ENCODE results near the gene SLIT3.
"Not testable (repeated sequence)": the region's sequence is repeated elsewhere in the genome, so short reads cannot be mapped to it uniquely, and the experiment has no call there.

Gene SLIT3

GRCh38 chr5:168765551-168766425 lies 535.2 kb downstream of the SLIT3 start:
- DNase-seq (ENCODE audit: low read depth): no peak

GRCh38 chr5:168765086-168765550 lies 535.8 kb downstream of the SLIT3 start:
- no peak for DNase-seq (ENCODE audit: low read depth)

- no peak for DNase-seq (ENCODE audit: low read depth)
Observed at GRCh38 chr5:168756453-168757391, 544.2 kb downstream of the SLIT3 start.

- DNase-seq (ENCODE audit: low read depth): no peak
Observed at GRCh38 chr5:168755548-168756093, 545.3 kb downstream of the SLIT3 start.

GRCh38 chr5:168753691-168754254 lies 547.2 kb downstream of the SLIT3 start:
- no peak for DNase-seq (ENCODE audit: low read depth)

DNA sequence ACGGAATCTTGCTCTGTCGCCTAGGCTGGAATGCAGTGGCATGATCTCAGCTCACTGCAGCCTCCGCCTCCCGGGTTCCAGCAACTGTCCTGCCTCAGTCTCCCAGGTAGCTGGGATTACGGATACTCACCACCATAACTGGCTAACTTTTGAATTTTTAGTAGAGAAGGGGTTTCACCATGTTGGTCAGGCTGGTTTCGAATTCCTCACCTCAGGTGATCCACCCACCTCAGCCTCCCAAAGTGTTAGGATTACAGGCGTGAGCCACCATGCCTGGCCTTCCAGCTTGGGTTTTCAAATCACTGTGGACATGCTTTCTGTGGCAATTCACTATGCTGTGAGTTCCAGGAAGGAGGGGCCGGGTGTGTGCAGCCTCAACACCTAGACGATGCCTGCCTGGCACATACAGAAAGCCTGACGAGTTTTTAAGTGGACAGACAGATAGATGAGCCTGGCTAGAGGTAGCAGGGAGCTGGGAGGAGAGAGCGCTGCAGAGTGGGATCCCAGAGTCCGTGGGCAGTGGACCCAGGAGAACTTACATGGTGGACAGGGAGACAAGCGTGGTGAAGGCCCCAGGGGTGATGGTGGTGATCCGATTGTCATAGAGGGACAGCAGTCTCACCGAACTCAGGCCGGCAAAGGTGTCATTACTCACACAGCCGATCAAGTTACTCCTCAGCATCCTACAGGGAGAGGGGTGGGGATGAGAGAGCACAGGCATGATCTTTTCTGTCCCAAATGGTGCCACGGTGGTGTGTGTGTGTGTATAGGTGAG lies 548.3 kb downstream of the SLIT3 start:
- DNase-seq (ENCODE audit: low read depth): no peak

DNA sequence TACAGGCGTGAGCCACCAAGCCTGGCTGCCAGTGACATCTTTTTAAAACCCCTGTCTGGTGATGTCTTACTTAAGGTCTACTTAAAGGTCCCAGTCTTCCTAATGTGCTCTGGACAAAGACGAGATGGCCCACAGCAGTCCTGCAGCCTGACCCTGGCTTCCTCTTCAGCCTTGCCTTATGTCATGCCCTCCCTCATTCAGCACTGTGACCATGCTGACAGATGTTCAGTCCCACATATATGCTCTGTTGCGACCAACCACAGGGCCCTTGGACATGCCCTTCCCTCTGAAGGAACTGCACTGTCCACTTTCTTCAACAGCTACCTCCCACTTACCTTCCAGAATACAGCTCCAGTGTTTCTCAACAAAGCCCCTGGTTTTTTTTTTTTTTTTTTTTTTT lies 548.9 kb downstream of the SLIT3 start:
- no peak for DNase-seq (ENCODE audit: low read depth)

- DNase-seq (ENCODE audit: low read depth): no peak
Observed at GRCh38 chr5:168750926-168751325, 550.0 kb downstream of the SLIT3 start.

DNA sequence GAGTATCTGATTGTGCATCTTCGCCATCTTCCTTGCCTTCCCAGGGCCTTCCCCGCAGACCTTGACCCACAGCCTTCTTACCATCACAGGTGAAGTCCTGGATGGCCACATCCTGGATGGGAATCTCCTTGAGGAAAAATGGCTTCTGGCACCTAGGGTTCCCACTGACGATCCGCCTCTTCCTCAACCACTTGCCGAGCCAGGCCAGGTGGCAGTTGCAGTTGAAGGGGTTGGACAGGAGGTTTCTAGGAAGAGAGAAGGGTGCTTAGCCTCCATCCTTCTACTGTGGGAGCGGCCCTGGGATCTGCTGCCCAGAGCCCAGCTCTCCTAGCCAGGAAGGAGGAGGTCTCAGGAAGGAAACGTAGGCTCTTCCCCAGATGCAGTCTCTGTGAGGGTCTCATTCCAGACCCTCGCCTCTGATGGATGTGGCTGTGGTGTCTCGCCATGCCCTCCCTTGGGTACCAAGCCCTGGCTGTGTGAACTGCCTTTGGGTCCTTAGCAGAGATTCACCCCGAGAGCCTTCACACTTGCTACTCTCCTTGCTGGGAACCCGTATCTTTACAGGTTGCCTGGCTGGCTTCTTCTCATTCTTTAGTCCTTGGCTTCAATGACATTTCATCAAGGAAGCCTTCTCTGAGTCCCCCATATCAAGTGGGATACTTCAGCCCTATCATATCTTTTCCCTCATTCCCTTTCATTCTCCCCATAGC lies 551.4 kb downstream of the SLIT3 start:
- no peak for DNase-seq (ENCODE audit: low read depth)

- no peak for DNase-seq (ENCODE audit: low read depth)
Observed at GRCh38 chr5:168747987-168748777, 552.8 kb downstream of the SLIT3 start.

- no peak for DNase-seq (ENCODE audit: low read depth)
Observed at GRCh38 chr5:168746893-168747640, 553.9 kb downstream of the SLIT3 start.

GRCh38 chr5:168746126-168746892 lies 554.6 kb downstream of the SLIT3 start:
- DNase-seq (ENCODE audit: low read depth): not testable (repeated sequence)

DNA sequence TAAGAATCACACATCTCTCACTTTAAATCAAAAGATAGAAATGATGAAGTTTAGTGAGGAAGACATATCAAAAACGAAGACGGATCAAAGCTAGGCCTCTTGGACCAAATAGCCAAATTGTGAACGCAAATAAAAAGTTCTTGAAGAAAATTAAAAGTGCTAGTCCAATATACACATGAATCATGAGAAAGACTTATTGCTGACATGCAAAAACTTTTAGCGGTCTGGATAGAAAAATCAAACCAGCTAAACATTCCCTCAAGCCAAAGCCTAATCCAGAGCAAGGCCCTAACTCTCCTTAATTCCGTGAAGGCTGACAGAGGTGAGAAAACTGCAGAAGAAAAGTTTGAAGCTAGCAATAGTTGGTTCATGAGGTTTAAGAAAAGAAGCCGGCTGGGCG lies 557.3 kb downstream of the SLIT3 start:
- DNase-seq (ENCODE audit: low read depth): no peak

DNA sequence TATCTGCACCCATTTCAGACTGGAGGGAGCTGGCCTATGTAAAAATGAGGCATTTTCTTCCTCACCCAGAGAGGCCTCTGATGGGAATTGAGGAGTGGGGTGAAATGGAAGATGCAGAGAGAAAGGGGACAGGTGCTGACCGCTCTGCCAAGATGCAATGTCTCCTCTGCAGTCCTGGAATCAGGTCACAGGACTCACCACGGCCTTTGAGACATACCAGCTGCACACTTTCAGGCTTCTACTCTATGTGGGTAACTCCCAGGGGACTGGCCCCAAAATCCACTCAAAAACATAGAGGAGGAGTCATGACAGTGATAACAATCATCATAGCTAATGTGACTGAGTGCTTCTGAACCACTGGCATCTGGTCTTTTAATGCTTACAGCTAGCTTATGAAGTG lies 558.6 kb downstream of the SLIT3 start:
- DNase-seq (ENCODE audit: low read depth): not testable (repeated sequence)

DNA sequence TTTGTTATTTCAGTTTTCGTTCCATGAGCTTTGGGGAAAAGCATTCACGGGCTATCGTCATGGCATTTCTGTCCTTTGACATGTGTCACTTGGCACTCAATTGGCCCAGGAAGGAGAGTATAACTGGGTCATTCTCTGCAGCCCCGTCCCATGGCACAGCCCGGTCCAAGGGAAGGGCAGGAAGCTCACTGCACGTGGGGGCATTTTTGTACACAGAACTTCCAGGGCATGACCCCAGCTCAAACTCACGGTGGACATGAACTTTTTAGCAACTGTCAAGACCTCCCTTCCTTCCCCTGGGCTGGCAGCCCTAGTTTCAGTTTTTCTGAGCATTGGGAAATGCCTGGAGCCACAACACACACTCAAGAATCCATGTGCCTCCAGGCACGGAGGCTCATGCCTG lies 560.1 kb downstream of the SLIT3 start:
- no peak for DNase-seq (ENCODE audit: low read depth)

- DNase-seq (ENCODE audit: low read depth): no peak
Observed at GRCh38 chr5:168740092-168740800, 560.7 kb downstream of the SLIT3 start.

- DNase-seq (ENCODE audit: low read depth): no peak
Observed at GRCh38 chr5:168737066-168737465, 563.9 kb downstream of the SLIT3 start.
